AG04450 (cell line): ENCODE data around the gene BRD4. TPM values are rescaled to one million over a fixed set of nuclear protein-coding genes. Genes with fewer than 3 reads are reported as not detected.

Experiments
- CTCF ChIA-PET: fragments of 300-600, 350-600 bp; formaldehyde crosslinking; extraction: SDS; loops from one replicate; lab custom pipeline; 2022; ENCODE audit warnings: antibody characterized with exemption, inconsistent platforms; lab: Charles Lee
- POLR2A ChIA-PET: fragments of 350-600 bp; formaldehyde crosslinking; extraction: SDS; loops from one replicate; lab custom pipeline; 2021; ENCODE audit warnings: antibody characterized with exemption, inconsistent platforms; lab: Yijun Ruan, JAX
- DNase-seq: peaks from one replicate; pipeline ENCODE4 v3.0.0-alpha.2; 2011; ENCODE audit warnings: low read depth, low spot score
- H3K27ac ChIP-seq: one replicate; pipeline ENCODE4 v1.5.1; 2012; ENCODE audit warnings: low read depth, low read length, control low read depth
- H3K27me3 ChIP-seq: one replicate; pipeline ENCODE4 v1.6.0; 2012; ENCODE audit warnings: low read length; ENCODE audit not compliant: control insufficient read depth, insufficient read depth
- H3K4me3 ChIP-seq: 2 replicates; pipeline ENCODE4 v1.5.1; 2011; ENCODE audit warnings: mild to moderate bottlenecking, low read depth, low read length, control low read depth
- H3K9me3 ChIP-seq: 2 replicates; pipeline ENCODE4 v1.5.1; 2012; ENCODE audit warnings: low read length; ENCODE audit not compliant: control insufficient read depth, insufficient read depth
- CTCF ChIP-seq: IDR thresholded peaks from 2 replicates; pipeline ENCODE4 v1.5.1; 2011; ENCODE audit warnings: low read depth, low read length, control low read depth, inconsistent platforms
- polyA plus RNA-seq: library from polyadenylated mRNA; depleted of rRNA; stranded (reverse); fragments of >200 nt; gene quantifications from 2 replicates; pipeline ENCODE4 v1.2.3, GENCODE V29; 2011

Gene BRD4
- polyA plus RNA-seq, 1 experiment: 7.8 TPM

- H3K4me3 ChIP-seq: no peak overlapping the region
- DNase-seq: no peak
- H3K27me3 ChIP-seq: no peaks in the 10 kb centered on the region
- no peak overlapping the region for H3K27ac ChIP-seq
- H3K9me3 ChIP-seq: no peaks in the 10 kb centered on the region
- TF ChIP-seq CTCF: no peak
- ChIA-PET CTCF (interaction anchor here (0.6 kb wide), 1 partner anchor 336 kb away, joined by 3 read pairs; no protein-coding TSS in a partner anchor), POLR2A (no interaction called here)
These were observed 86.8 kb downstream of the BRD4 start for GRCh38 chr19:15245370-15246197.

GRCh38 chr19:15244808-15245207 lies 87.5 kb downstream of the BRD4 start:
- DNase-seq: no peak
- H3K9me3 ChIP-seq: no peaks in the 10 kb centered on the region
- CTCF ChIA-PET: interaction anchor here (0.6 kb wide), 1 partner anchor 337 kb away, joined by 3 read pairs; no protein-coding TSS in a partner anchor
- no peak overlapping the region for H3K27ac ChIP-seq
- H3K4me3 ChIP-seq: no peak overlapping the region
- no peaks in the 10 kb centered on the region for H3K27me3 ChIP-seq
- POLR2A ChIA-PET: interaction anchor here (0.5 kb wide), 1 partner anchor 15 kb away, joined by 3 read pairs; no protein-coding TSS in a partner anchor
- no peak for TF ChIP-seq CTCF

GRCh38 chr19:15244106-15244803 lies 88.1 kb downstream of the BRD4 start:
- DNase-seq: no peak
- CTCF ChIA-PET: interaction anchor here (0.6 kb wide), 1 partner anchor 130 kb away, joined by 4 read pairs; no protein-coding TSS in a partner anchor
- no peak overlapping the region for H3K4me3 ChIP-seq
- H3K27ac ChIP-seq: no peak overlapping the region
- H3K27me3 ChIP-seq: no peaks in the 10 kb centered on the region
- H3K9me3 ChIP-seq: no peaks in the 10 kb centered on the region
- POLR2A ChIA-PET: interaction anchor here (0.5 kb wide), 1 partner anchor 15 kb away, joined by 3 read pairs; no protein-coding TSS in a partner anchor
- no peak for TF ChIP-seq CTCF

GRCh38 chr19:15243236-15243957 lies 88.9 kb downstream of the BRD4 start:
- Histone ChIP-seq H3K27ac (peak overlapping the region; percentile 31), H3K4me3 (no peak overlapping the region), H3K27me3 (no peaks in the 10 kb centered on the region), H3K9me3 (no peaks in the 10 kb centered on the region)
- ChIA-PET POLR2A (interaction anchor here (0.6 kb wide), 2 partner anchors 34 to 97 kb away, joined by 6 to 9 read pairs; no protein-coding TSS in a partner anchor), CTCF (no interaction called here)
- no peak for TF ChIP-seq CTCF
- no peak for DNase-seq
